GM12878 (cell line): ENCODE results near the gene GGT1. TPM values are rescaled to one million over a fixed set of nuclear protein-coding genes. Genes with fewer than 3 reads are reported as not detected.
"Not testable (repeated sequence)": the region's sequence is repeated elsewhere in the genome, so short reads cannot be mapped to it uniquely, and the experiment has no call there.

Source experiments
- ATAC-seq: fragments of 200-7000 bp; cut with Tn5 transposase; 3 replicates; pipeline ENCODE4 v1.9.1; 2020; ENCODE audit warnings: mild to moderate bottlenecking, moderate library complexity
- BruUV-seq: library from RNA; stranded (reverse); fragments of 400-500 nt; replicated peaks from 2 replicates; lab custom pipeline; 2021; lab: Mats Ljungman, UMichigan
- CTCF ChIA-PET: fragments of 300-600 bp; sonication (Branson Sonifier 250); formaldehyde crosslinking; extraction: SDS; loops from one replicate; lab custom pipeline; 2021; ENCODE audit warnings: inconsistent platforms; lab: Yijun Ruan, JAX
- POLR2A ChIA-PET: fragments of 350-600 bp; formaldehyde crosslinking; extraction: SDS; loops from one replicate; lab custom pipeline; 2021; ENCODE audit warnings: inconsistent platforms; lab: Charles Lee
- RAD21 ChIA-PET: fragments of 300-600 bp; sonication (Branson Sonifier 250); formaldehyde crosslinking; loops from one replicate; lab custom pipeline; 2023; ENCODE audit warnings: antibody characterized with exemption; ENCODE audit not compliant: unreplicated experiment; lab: Charles Lee
- SMC1A ChIA-PET: fragments of 300-600 bp; sonication (Branson Sonifier 250); formaldehyde crosslinking; loops from one replicate; lab custom pipeline; 2023; ENCODE audit not compliant: unreplicated experiment, uncharacterized antibody; lab: Charles Lee
- DNase-seq: peaks from one replicate; pipeline ENCODE4 v3.0.0-alpha.2; 2011; ENCODE audit warnings: low read depth, low spot score
- FAIRE-seq: peaks from 3 replicates; lab custom pipeline; 2011; peaks lifted over from hg19 to GRCh38; lab: Jason Lieb, UNC
- H2AFZ ChIP-seq: 2 replicates; pipeline ENCODE4 v1.6.0; 2011; ENCODE audit warnings: low read depth, low read length, control low read depth; ENCODE audit not compliant: control insufficient read depth
- H3K27ac ChIP-seq: 2 replicates; pipeline ENCODE4 v1.5.1; 2011; ENCODE audit warnings: control low read depth; ENCODE audit not compliant: control insufficient read depth, insufficient read depth
- H3K27me3 ChIP-seq, 2 experiments: replicated peaks in 1 of 2; 2 replicates each; pipeline versions ENCODE4 v1.6.0 to v1.6.1; 2011; ENCODE audit warnings: low read length in 1 of 2; ENCODE audit not compliant: control insufficient read depth in 2 of 2, insufficient read depth in 2 of 2
- H3K36me3 ChIP-seq, 2 experiments: 2 replicates each; pipeline ENCODE4 v1.5.1; 2011; ENCODE audit warnings: low read length in 1 of 2; ENCODE audit not compliant: control insufficient read depth in 2 of 2, insufficient read depth in 2 of 2
- H3K4me1 ChIP-seq: 2 replicates; pipeline ENCODE4 v1.6.1; 2011; ENCODE audit warnings: mild to moderate bottlenecking, low read length, moderate library complexity, mixed read lengths; ENCODE audit not compliant: control insufficient read depth, insufficient read depth
- H3K4me2 ChIP-seq: 2 replicates; pipeline ENCODE4 v1.6.0; 2011; ENCODE audit warnings: control low read depth; ENCODE audit not compliant: control insufficient read depth, insufficient read depth
- H3K4me3 ChIP-seq: fragments of 200-600 bp; sonication (generic); 2 replicates; pipeline ENCODE4 v1.5.1; 2016
- H3K79me2 ChIP-seq: 2 replicates; pipeline ENCODE4 v1.6.0; 2011; ENCODE audit warnings: low read length; ENCODE audit not compliant: control insufficient read depth, insufficient read depth
- H3K9ac ChIP-seq: 2 replicates; pipeline ENCODE4 v1.8.0; 2011; ENCODE audit warnings: low read length, control low read depth, mixed read lengths; ENCODE audit not compliant: control insufficient read depth, insufficient read depth
- H3K9me3 ChIP-seq: replicated peaks from 3 replicates; pipeline ENCODE4 v1.5.1; 2011; ENCODE audit warnings: mild to moderate bottlenecking, low read length; ENCODE audit not compliant: control insufficient read depth, insufficient read depth
- H4K20me1 ChIP-seq: 2 replicates; pipeline ENCODE4 v1.6.0; 2011; ENCODE audit not compliant: control insufficient read depth, insufficient read depth
- WGBS: methylation state at CpG from one replicate; pipeline ENCODE4 v1.1.6; 2016; ENCODE audit warnings: low lambda C conversion rate; ENCODE audit not compliant: insufficient replicate concordance, insufficient coverage; ENCODE audit errors: missing lambda C conversion rate; 5-methylcytosine and 5-hydroxymethylcytosine counted together
- in situ Hi-C: fragments of 300-500 bp; cut with MboI; formaldehyde crosslinking; loops from 9 replicates; pipeline ENCODE4 v1.14.3; 2018; ENCODE audit warnings: mixed read lengths
- intact Hi-C: fragments of 100-400 bp; cut with micrococcal nuclease; formaldehyde crosslinking; loops from one replicate; pipeline ENCODE4 v1.14.2; 2022; ENCODE audit not compliant: unreplicated experiment
- polyA plus RNA-seq, 11 experiments: library from polyadenylated mRNA; depleted of rRNA in 4 of 11; unstranded in 6 of 11; stranded (reverse) in 5 of 11; fragments of >200 nt; fragmentation: Nextera tagmentation in 4 of 11; fragmentation: Illumina TruSeq in 1 of 11; extraction: Ambion mirVana in 4 of 11; extraction: Trizol in 1 of 11; gene quantifications; 1 replicate in 1 of 11; 2 replicates in 10 of 11; pipeline versions ENCODE4 v1.2.1 to v1.2.3, GENCODE V29; 2011 to 2016; ENCODE audit warnings: inconsistent platforms in 2 of 11, missing spikeins in 2 of 11, low read depth in 1 of 11
- total RNA-seq, 4 experiments: library from RNA; depleted of rRNA in 3 of 4; stranded (reverse); fragments of >200 nt in 3 of 4; fragmentation: Illumina TruSeq in 1 of 4; extraction: Trizol in 1 of 4; gene quantifications; 2 replicates each; pipeline versions ENCODE4 v1.2.1 to v1.2.3, GENCODE V29; 2013 to 2021
- TF ChIP-seq, protein P1 (sequence below), 3 experiments: IDR thresholded peaks in 2 of 3; conservative IDR thresholded peaks in 1 of 3; 2 replicates each; pipeline ENCODE4 v1.5.1; 2011; ENCODE audit warnings: low read depth in 3 of 3, low read length in 3 of 3, mild to moderate bottlenecking in 3 of 3, control low read depth in 2 of 3, moderate library complexity in 2 of 3, inconsistent platforms in 1 of 3, mixed read lengths in 1 of 3; ENCODE audit not compliant: control insufficient read depth in 2 of 3, insufficient read depth in 1 of 3; ENCODE audit errors: extremely low read depth in 1 of 3

GGT1 gene
- total and polyA plus RNA-seq, 10 of the 15 experiments (the other 5 are each of a cell fraction or from before 2014, with no cell fraction given) = 0.47 to 26.6 (median 9.1) TPM

DNA sequence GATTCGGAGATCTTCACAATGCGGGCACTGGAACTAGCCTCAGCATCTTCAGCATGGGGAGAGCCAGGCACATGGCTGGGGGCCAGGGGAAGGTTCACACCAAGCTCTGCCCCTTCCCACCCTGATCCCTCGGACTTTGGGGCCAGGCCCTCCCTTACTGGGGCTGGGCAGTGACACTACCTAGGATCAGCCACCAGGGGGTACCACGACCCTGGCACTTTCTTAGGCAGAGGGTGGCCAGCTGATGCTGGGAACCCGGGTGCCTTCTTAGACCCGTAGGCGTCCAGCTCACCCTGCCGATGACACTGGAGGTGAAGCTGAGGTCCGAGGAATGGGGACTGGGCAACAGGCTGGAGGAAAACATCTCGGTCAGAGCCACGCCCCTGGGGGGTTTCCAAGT, 26.1 kb downstream of the GGT1 start:
- POLR2A ChIA-PET = not testable (repeated sequence)

DNA sequence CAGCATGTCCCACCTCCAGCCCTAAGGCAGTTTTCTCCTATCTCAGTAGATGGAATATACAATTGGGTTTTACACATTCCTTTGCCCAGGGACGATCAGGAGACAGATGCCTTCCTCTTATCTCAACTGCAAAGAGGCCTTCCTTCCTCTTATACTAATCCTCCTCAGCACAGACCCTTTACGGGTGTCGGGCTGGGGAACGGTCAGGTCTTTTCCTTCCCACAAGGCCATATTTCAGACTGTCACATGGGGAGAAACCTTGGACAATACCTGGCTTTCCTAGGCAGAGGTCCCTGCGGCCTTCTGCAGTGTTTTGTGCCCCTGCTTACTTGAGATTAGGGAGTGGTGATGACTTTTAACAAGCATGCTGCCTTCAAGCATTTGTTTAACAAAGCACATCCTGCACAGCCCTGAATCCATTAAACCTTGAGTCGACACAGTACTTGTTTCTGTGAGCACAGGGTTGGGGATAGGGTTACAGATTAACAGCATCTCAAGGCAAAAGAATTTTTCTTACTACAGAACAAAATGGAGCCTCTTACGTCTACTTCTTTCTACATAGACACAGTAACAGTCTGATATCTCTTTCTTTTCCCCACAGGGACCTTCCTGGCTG, 27.9 kb downstream of the GGT1 start:
- BruUV-seq, H3K4me1 ChIP-seq, H3K27me3 ChIP-seq, H3K27ac ChIP-seq, SMC1A ChIA-PET, H3K36me3 ChIP-seq, CTCF ChIA-PET, ATAC-seq, H3K9ac ChIP-seq, RAD21 ChIA-PET, H3K79me2 ChIP-seq, H4K20me1 ChIP-seq, H3K9me3 ChIP-seq, H3K4me3 ChIP-seq, in situ Hi-C loops, H3K4me2 ChIP-seq, H2AFZ ChIP-seq, DNase-seq, FAIRE-seq, POLR2A ChIA-PET: not testable (repeated sequence)
- 34% methylated on average over 5 of the region's 7 CpGs for WGBS
- intact Hi-C loops = loop anchor here (10.0 kb wide), 1 partner anchor 124 kb away; no protein-coding TSS in a partner anchor

More for the DNA sequence above, 26.1 kb downstream of the GGT1 start:
- 27% methylated on average over 9 of the region's 11 CpGs for WGBS
- H3K4me1 ChIP-seq, H3K36me3 ChIP-seq, H4K20me1 ChIP-seq, H3K4me2 ChIP-seq, H3K9me3 ChIP-seq, DNase-seq, ATAC-seq, H3K9ac ChIP-seq, BruUV-seq, H3K79me2 ChIP-seq, H2AFZ ChIP-seq, H3K27ac ChIP-seq, FAIRE-seq, in situ Hi-C loops, SMC1A ChIA-PET, H3K4me3 ChIP-seq, H3K27me3 ChIP-seq, intact Hi-C loops: not testable (repeated sequence)
- RAD21 ChIA-PET = interaction anchor here (0.6 kb wide), 1 partner anchor 128 kb away, joined by 3 read pairs; no protein-coding TSS in a partner anchor
- TF ChIP-seq, protein P1, sequence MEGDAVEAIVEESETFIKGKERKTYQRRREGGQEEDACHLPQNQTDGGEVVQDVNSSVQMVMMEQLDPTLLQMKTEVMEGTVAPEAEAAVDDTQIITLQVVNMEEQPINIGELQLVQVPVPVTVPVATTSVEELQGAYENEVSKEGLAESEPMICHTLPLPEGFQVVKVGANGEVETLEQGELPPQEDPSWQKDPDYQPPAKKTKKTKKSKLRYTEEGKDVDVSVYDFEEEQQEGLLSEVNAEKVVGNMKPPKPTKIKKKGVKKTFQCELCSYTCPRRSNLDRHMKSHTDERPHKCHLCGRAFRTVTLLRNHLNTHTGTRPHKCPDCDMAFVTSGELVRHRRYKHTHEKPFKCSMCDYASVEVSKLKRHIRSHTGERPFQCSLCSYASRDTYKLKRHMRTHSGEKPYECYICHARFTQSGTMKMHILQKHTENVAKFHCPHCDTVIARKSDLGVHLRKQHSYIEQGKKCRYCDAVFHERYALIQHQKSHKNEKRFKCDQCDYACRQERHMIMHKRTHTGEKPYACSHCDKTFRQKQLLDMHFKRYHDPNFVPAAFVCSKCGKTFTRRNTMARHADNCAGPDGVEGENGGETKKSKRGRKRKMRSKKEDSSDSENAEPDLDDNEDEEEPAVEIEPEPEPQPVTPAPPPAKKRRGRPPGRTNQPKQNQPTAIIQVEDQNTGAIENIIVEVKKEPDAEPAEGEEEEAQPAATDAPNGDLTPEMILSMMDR (IDR thresholded peaks at IDR 0.05 in 2 of 3, conservative IDR thresholded peaks at IDR 0.05 in 1 of 3; ENCODE audit: control insufficient read depth in 2 of 3, extremely low read depth in 1 of 3, insufficient read depth in 1 of 3, low read depth in 3 of 3, low read length in 3 of 3) = peak; percentile 18 to 54 (median 23)
- CTCF ChIA-PET = interaction anchor here (0.8 to 1.1 kb wide), 4 partner anchors 8 to 130 kb away, joined by 3 read pairs; no protein-coding TSS in a partner anchor

DNA sequence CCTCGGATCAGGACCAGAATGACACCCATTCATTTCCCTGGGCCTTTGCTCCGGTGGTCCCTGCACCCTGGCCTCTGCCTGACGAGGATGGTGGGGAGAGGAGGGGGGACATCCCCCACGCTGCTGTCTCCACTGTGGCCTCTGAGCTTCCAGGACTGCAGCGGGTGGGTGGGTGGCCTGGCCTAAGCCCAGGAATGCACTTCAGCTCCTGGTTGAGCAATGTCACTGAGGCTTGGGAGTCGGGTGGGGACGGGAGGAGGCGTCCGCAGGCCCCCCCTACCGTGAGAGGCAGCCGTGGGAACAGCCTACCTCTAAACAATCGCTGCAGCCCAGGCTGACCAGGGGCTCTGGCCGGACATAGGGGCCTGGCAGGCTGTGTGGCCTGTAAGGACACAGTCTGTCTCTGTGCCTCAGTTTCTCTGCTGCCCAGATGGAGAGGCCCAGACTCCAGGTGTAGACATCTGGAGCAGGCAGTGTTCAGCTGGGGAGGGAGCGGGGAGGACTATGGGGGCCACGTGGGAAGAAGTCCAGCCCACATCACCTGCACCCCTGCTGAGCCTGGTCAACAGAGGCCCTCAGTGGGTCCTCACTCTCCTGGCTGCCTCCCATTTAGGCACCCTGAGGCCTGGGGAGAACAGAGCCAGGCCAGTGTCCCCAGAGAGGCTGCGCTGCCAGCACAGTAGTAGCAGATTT, 28.6 kb downstream of the GGT1 start:
- FAIRE-seq, DNase-seq, RAD21 ChIA-PET, ATAC-seq, BruUV-seq, H3K9ac ChIP-seq, POLR2A ChIA-PET, H3K4me1 ChIP-seq, SMC1A ChIA-PET, H3K27me3 ChIP-seq, H3K4me3 ChIP-seq, CTCF ChIA-PET, H3K27ac ChIP-seq, H4K20me1 ChIP-seq, H2AFZ ChIP-seq, H3K36me3 ChIP-seq, H3K79me2 ChIP-seq, H3K4me2 ChIP-seq, H3K9me3 ChIP-seq, in situ Hi-C loops: not testable (repeated sequence)
- WGBS = 59% methylated on average over 15 of the region's 16 CpGs
- intact Hi-C loops = loop anchor here (10.0 kb wide), 1 partner anchor 123 kb away; no protein-coding TSS in a partner anchor
